HepG2 (cell line): ENCODE data around the gene TMEM59.

Experiments
- ARNT ChIP-seq: fragments of 450-650 bp; IDR thresholded peaks from 2 replicates; pipeline ENCODE4 v1.6.1; 2017
- HDAC6 ChIP-seq: fragments of 200-600 bp; sonication (generic); IDR thresholded peaks from 2 replicates; pipeline ENCODE4 v1.7.0; 2017; ENCODE audit warnings: mild to moderate bottlenecking, antibody characterized with exemption, low read length, low read depth
- MAX ChIP-seq: IDR thresholded peaks from 2 replicates; pipeline ENCODE4 v1.6.1; 2012; ENCODE audit warnings: inconsistent platforms
- NR2C2 ChIP-seq: sonication (generic); formaldehyde crosslinking; IDR thresholded peaks from 2 replicates; pipeline ENCODE4 v1.4.0; 2020; ENCODE audit warnings: missing genetic modification reagents, mild to moderate bottlenecking, moderate library complexity, borderline replicate concordance
- PREB ChIP-seq: sonication (generic); formaldehyde crosslinking; IDR thresholded peaks from 2 replicates; pipeline ENCODE4 v1.4.0; 2020; ENCODE audit warnings: missing genetic modification reagents
- SMARCC2 ChIP-seq: fragments of 450-650 bp; IDR thresholded peaks from 2 replicates; pipeline ENCODE4 v1.6.1; 2017; ENCODE audit warnings: antibody characterized with exemption, mild to moderate bottlenecking
- TOE1 ChIP-seq: sonication (generic); formaldehyde crosslinking; IDR thresholded peaks from 2 replicates; pipeline ENCODE4 v1.4.0; 2020; ENCODE audit warnings: mild to moderate bottlenecking, missing genetic modification reagents
- XRCC5 ChIP-seq: fragments of 200-400 bp; formaldehyde crosslinking; optimal IDR thresholded peaks from 2 replicates; pipeline ENCODE3; 2017; ENCODE audit warnings: mild to moderate bottlenecking, low read length
- ZNF672 ChIP-seq: sonication (generic); formaldehyde crosslinking; IDR thresholded peaks from 2 replicates; pipeline ENCODE4 v1.8.1; 2022; ENCODE audit warnings: missing genetic modification reagents

GRCh38 chr1:54064299-54064698 lies 11.3 kb upstream of the TMEM59 start:
- no peak for TF ChIP-seq NR2C2 (CRISPR knock-in tag)
- no peak for TF ChIP-seq PREB (CRISPR knock-in tag)
- TF ChIP-seq ZNF672 (CRISPR knock-in tag): no peak
- TF ChIP-seq XRCC5: no peak
- TF ChIP-seq SMARCC2: no peak
- TF ChIP-seq ARNT: no peak
- no peak for TF ChIP-seq MAX
- TF ChIP-seq TOE1 (CRISPR knock-in tag): no peak
- no peak for TF ChIP-seq HDAC6
